OCI-LY3 (cell line): ENCODE measurements around the gene LMO1.

Source experiments
- H2AFZ ChIP-seq: fragments of 200-600, 300-600 bp; shearing (Covaris generic); 2 replicates; pipeline ENCODE4 v1.6.0; 2014; ENCODE audit warnings: antibody characterized with exemption, low read depth, low read length
- H3K27ac ChIP-seq: fragments of 200-600, 300-600 bp; sonication (generic); 2 replicates; pipeline ENCODE4 v1.5.1; 2014; ENCODE audit warnings: mild to moderate bottlenecking, low read length, moderate library complexity, mixed read lengths
- H3K27me3 ChIP-seq: fragments of 200-600, 300-600 bp; sonication (generic); 2 replicates; pipeline ENCODE4 v1.6.1; 2014; ENCODE audit warnings: low read depth, low read length, mixed read lengths
- H3K36me3 ChIP-seq: fragments of 200-600, 300-600 bp; sonication (generic); replicated peaks from 2 replicates; pipeline ENCODE3; 2014; ENCODE audit warnings: low read depth, low read length, mixed read lengths
- H3K4me1 ChIP-seq: fragments of 300-600, 200-600 bp; sonication (generic); 2 replicates; pipeline ENCODE4 v1.6.1; 2014; ENCODE audit warnings: low read length, mixed read lengths
- H3K4me2 ChIP-seq: fragments of 200-600, 300-600 bp; sonication (generic); 2 replicates; pipeline ENCODE4 v1.6.1; 2014; ENCODE audit warnings: low read length, mixed read lengths
- H3K4me3 ChIP-seq: fragments of 300-600, 200-600 bp; sonication (generic); 2 replicates; pipeline ENCODE4 v1.5.1; 2014; ENCODE audit warnings: antibody characterized with exemption, mild to moderate bottlenecking, low read length, moderate library complexity
- H3K79me2 ChIP-seq: fragments of 300-600, 200-600 bp; shearing (Covaris generic); 2 replicates; pipeline ENCODE4 v1.6.1; 2014; ENCODE audit warnings: mild to moderate bottlenecking, low read length, mixed read lengths
- H3K9ac ChIP-seq: fragments of 300-600, 200-600 bp; shearing (Covaris generic); 2 replicates; pipeline ENCODE4 v1.6.0; 2014; ENCODE audit warnings: mild to moderate bottlenecking, low read length, moderate library complexity
- H3K9me3 ChIP-seq: fragments of 200-600, 300-600 bp; shearing (Covaris generic); 2 replicates; pipeline ENCODE4 v1.6.1; 2014; ENCODE audit warnings: low read length, mixed read lengths; ENCODE audit not compliant: insufficient read depth
- H4K20me1 ChIP-seq: fragments of 200-600, 300-600 bp; sonication (generic); 2 replicates; pipeline ENCODE4 v1.6.1; 2016; ENCODE audit warnings: low read length, mixed read lengths; ENCODE audit not compliant: insufficient read depth
- EZH2phosphoT487 ChIP-seq: fragments of 200-600 bp; shearing (Covaris generic); IDR thresholded peaks from 2 replicates; pipeline ENCODE4 v1.6.1; 2018; ENCODE audit warnings: antibody characterized with exemption, mixed run types, low read depth
- TF ChIP-seq, protein P1 (sequence below): fragments of 200-600, 300-600 bp; sonication (generic); IDR thresholded peaks from 2 replicates; pipeline ENCODE4 v1.5.1; 2014; ENCODE audit warnings: antibody characterized with exemption, low read length, low read depth

The LMO1 gene

GRCh38 chr11:8287703-8288102 lies 24.0 kb upstream of the LMO1 start:
- Histone ChIP-seq H3K79me2 (no peaks in the 10 kb centered on the region), H3K9me3 (no peaks in the 10 kb centered on the region), H3K27me3 (no peaks in the 10 kb centered on the region), H4K20me1 (no peaks in the 10 kb centered on the region), H3K27ac (no peak overlapping the region), H2AFZ (no peak overlapping the region), H3K4me2 (no peak overlapping the region), H3K4me1 (peaks cover 6% of the 10 kb centered on the region), H3K4me3 (no peak overlapping the region), H3K36me3 (no peaks in the 10 kb centered on the region), H3K9ac (no peak overlapping the region)
- TF ChIP-seq EZH2phosphoT487 = no peak
- TF ChIP-seq, protein P1, sequence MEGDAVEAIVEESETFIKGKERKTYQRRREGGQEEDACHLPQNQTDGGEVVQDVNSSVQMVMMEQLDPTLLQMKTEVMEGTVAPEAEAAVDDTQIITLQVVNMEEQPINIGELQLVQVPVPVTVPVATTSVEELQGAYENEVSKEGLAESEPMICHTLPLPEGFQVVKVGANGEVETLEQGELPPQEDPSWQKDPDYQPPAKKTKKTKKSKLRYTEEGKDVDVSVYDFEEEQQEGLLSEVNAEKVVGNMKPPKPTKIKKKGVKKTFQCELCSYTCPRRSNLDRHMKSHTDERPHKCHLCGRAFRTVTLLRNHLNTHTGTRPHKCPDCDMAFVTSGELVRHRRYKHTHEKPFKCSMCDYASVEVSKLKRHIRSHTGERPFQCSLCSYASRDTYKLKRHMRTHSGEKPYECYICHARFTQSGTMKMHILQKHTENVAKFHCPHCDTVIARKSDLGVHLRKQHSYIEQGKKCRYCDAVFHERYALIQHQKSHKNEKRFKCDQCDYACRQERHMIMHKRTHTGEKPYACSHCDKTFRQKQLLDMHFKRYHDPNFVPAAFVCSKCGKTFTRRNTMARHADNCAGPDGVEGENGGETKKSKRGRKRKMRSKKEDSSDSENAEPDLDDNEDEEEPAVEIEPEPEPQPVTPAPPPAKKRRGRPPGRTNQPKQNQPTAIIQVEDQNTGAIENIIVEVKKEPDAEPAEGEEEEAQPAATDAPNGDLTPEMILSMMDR = no peak

DNA sequence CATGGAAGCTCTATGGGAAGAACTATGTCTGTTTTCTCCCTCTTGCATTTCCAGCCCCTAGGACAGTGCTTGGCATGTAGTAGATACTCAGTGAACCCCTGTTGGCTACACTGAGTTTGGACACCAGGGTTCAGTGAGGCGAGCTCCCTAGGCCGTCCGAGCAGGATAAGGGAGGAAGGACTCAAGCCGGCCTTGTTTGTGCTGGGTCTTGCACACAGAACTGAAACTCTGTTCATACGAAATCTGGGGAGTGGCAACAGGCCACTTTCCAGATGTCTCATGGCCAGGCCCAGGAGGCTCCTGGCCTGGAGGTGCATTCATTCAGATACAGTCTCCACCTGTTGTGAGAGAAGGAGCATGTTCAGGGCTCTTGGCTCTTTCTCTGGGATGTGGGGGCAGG lies 23.6 kb upstream of the LMO1 start:
- Histone ChIP-seq H3K79me2 (no peaks in the 10 kb centered on the region), H3K36me3 (no peaks in the 10 kb centered on the region), H3K4me1 (peaks cover 6% of the 10 kb centered on the region), H4K20me1 (no peaks in the 10 kb centered on the region), H3K27ac (no peak overlapping the region), H3K4me2 (no peak overlapping the region), H3K4me3 (no peak overlapping the region), H3K27me3 (no peaks in the 10 kb centered on the region), H3K9ac (no peak overlapping the region), H2AFZ (no peak overlapping the region), H3K9me3 (no peaks in the 10 kb centered on the region)
- TF ChIP-seq EZH2phosphoT487 = no peak
- TF ChIP-seq, protein P1 = no peak

- peaks cover 6% of the 10 kb centered on the region for H3K4me1 ChIP-seq
These were observed 23.2 kb upstream of the LMO1 start for GRCh38 chr11:8286886-8287285.

DNA sequence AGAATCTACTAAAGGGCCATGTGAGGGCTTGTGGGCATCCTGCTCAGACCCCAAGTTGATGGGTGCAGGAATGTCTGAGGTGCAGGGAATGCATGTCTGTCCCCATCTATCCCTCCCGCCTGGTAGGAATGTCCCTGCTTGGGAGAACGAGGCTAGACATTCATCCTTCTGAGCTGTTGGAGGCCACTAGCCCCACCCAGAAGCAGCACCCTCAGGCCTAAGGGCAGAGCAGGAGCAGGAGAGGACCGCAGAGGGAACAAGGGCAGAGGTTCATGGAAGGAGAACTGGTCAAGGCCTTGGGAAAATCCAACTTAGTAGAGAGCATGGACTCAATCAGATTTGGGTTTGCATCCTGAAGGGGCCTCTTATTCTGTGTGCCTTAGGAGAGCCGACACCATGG lies 22.1 kb upstream of the LMO1 start:
- no peaks in the 10 kb centered on the region for H3K9me3 ChIP-seq
- no peak overlapping the region for H3K4me3 ChIP-seq
- peaks cover 6% of the 10 kb centered on the region for H3K4me1 ChIP-seq
- H3K36me3 ChIP-seq = no peaks in the 10 kb centered on the region
- H4K20me1 ChIP-seq = no peaks in the 10 kb centered on the region
- H2AFZ ChIP-seq = no peak overlapping the region
- no peak overlapping the region for H3K9ac ChIP-seq
- H3K4me2 ChIP-seq = no peak overlapping the region
- H3K79me2 ChIP-seq = no peaks in the 10 kb centered on the region
- no peak for TF ChIP-seq EZH2phosphoT487
- TF ChIP-seq, protein P1 = no peak
- H3K27me3 ChIP-seq = no peaks in the 10 kb centered on the region
- H3K27ac ChIP-seq = no peak overlapping the region

More at GRCh38 chr11:8286886-8287285, 23.2 kb upstream of the LMO1 start:
- H2AFZ ChIP-seq = no peak overlapping the region
- H3K4me2 ChIP-seq = no peak overlapping the region
- no peak overlapping the region for H3K27ac ChIP-seq
- H3K4me3 ChIP-seq = no peak overlapping the region
- H3K36me3 ChIP-seq = no peaks in the 10 kb centered on the region
- no peaks in the 10 kb centered on the region for H3K27me3 ChIP-seq
- H4K20me1 ChIP-seq = no peaks in the 10 kb centered on the region
- TF ChIP-seq, protein P1 = no peak
- TF ChIP-seq EZH2phosphoT487 = no peak
- H3K9me3 ChIP-seq = no peaks in the 10 kb centered on the region
- no peak overlapping the region for H3K9ac ChIP-seq
- no peaks in the 10 kb centered on the region for H3K79me2 ChIP-seq
